ENCODE measurements around the gene ABCA7.
A peak's percentile ranks its signal among the peaks of the same experiment; 100 is the strongest.

ABCA7 gene

DNA sequence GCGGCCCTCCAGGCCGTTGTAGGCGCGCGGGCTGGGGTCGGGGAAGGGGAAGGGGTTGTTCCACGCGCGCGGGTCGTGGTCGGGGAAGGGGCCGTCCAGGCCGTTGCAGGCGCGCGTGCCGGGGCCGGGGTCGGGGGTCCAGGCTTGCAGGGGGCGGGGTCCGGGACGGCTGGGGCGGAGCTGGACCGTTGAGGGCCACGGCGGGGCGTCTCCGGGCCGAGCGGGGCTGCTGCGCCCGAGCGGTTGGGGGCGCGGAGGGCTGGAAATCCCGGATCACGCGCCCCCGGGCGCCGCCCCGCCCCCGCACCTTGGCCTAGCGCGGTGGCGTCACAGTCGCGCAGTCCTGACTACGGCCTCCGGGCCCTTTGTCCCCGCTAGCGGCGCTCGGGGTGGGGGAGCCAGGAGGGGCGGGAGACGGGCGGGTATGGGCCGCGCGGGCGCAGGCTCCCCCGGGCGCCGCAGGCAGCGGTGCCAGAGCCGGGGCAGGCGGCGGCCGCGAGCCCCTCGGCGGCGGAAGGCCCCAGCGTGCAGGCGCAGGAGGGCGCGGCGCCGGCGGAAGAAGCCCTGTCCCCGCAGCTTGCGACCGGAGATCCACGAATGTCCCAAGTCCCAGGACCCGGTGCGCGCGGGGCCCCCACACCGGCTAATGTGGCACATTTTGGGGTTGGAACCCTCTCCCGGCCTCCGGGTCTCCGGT is 64.6 kb downstream of the ABCA7 start:
- peak overlapping the region; percentile 61 for H3K4me3 ChIP-seq (ENCODE audit: low read depth, low read length)
- DNase-seq (ENCODE audit: low read depth, low spot score) = peak; percentile 59
- in situ Hi-C loops (cut with HindIII; ENCODE audit: low sequenced_read_pairs) = no loop called here
- TF ChIP-seq CTCF (IDR thresholded peaks at IDR 0.05; ENCODE audit: low read depth, low read length) = no peak

DNA sequence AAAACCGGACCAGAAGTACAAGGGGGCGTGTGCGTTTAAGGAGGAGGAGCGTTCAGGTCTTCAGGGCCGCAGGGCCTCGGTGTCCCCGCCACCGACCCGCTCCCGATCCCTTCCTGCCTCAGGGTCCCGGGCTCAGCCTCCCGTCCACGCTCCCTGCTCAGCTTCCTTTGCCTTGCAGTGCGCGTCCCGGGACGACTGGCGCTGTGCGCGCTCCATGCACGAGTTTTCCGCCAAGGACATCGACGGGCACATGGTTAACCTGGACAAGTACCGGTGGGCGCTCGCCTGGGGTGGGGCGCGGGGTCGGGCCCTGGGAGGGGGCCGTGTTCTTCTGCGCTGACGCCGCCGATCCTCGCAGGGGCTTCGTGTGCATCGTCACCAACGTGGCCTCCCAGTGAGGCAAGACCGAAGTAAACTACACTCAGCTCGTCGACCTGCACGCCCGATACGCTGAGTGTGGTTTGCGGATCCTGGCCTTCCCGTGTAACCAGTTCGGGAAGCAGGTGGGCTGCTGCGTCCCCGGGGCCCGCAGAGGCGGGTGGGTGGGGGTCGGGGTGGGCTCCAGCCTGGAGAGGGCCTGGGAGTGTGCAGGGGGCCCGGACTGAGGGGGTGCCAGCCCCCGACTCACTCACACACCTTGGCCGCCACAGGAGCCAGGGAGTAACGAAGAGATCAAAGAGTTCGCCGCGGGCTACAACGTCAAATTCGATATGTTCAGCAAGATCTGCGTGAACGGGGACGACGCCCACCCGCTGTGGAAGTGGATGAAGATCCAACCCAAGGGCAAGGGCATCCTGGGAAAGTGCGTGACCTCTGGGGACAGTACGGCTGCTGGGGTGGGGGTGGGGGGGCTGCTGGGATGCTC is 65.3 kb downstream of the ABCA7 start:
- H3K4me3 ChIP-seq (ENCODE audit: low read depth, low read length) = peak overlapping the region; percentile 61
- DNase-seq (ENCODE audit: low read depth, low spot score) = peak; percentile 50
- in situ Hi-C loops (cut with HindIII; ENCODE audit: low sequenced_read_pairs) = no loop called here
- TF ChIP-seq CTCF (IDR thresholded peaks at IDR 0.05; ENCODE audit: low read depth, low read length) = no peak

DNA sequence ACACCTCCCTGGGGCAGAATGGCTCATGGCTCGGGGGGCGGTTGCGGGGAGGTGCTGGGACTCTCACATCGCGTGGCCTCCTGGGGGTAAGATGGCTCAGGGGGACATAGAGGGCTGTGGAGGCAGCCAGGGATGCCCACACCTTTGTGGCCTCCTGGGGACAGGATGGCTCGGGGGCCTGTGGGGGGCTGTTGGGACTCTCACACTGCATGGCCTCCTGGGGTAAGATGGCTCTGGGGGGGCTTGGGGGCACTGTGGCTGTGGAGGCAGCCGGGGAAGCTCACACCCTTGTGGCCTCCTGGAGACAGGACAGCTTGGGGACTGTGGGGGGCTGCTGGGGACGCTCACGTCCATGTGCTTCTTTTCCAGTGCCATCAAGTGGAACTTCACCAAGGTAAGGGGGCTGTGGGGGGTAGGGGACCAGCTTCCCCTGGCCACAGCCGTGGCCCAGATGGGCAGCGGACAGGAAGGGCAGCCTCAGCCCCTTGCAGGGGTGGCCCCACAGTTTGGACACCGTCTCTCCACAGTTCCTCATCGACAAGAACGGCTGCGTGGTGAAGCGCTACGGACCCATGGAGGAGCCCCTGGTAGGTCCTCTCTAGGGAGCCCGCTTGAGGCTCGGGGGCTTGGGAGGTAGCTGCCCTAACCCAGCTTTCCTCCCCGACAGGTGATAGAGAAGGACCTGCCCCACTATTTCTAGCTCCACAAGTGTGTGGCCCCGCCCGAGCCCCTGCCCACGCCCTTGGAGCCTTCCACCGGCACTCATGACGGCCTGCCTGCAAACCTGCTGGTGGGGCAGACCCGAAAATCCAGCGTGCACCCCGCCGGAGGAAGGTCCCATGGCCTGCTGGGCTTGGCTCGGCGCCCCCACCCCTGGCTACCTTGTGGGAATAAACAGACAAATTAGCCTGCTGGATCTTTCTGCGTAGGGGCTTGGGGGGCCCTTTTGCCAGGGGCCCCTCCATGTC is 66.2 kb downstream of the ABCA7 start:
- TF ChIP-seq CTCF (IDR thresholded peaks at IDR 0.05; ENCODE audit: low read depth, low read length) = no peak
- H3K4me3 ChIP-seq (ENCODE audit: low read depth, low read length) = no peak overlapping the region
- in situ Hi-C loops (cut with HindIII; ENCODE audit: low sequenced_read_pairs) = no loop called here
- DNase-seq (ENCODE audit: low read depth, low spot score) = no peak

- no peak overlapping the region for H3K4me3 ChIP-seq (ENCODE audit: low read depth, low read length)
- no peak for DNase-seq (ENCODE audit: low read depth, low spot score)
- in situ Hi-C loops (cut with HindIII; ENCODE audit: low sequenced_read_pairs) = no loop called here
- TF ChIP-seq CTCF (IDR thresholded peaks at IDR 0.05; ENCODE audit: low read depth, low read length) = peak; percentile 40
Observed at GRCh38 chr19:1106841-1107660, 67.1 kb downstream of the ABCA7 start.

- no peak for DNase-seq (ENCODE audit: low read depth, low spot score)
- in situ Hi-C loops (cut with HindIII; ENCODE audit: low sequenced_read_pairs) = no loop called here
- no peak overlapping the region for H3K4me3 ChIP-seq (ENCODE audit: low read depth, low read length)
- no peak for TF ChIP-seq CTCF (IDR thresholded peaks at IDR 0.05; ENCODE audit: low read depth, low read length)
Observed at GRCh38 chr19:1107661-1108261, 67.9 kb downstream of the ABCA7 start.

Measured in astrocyte of the spinal cord (primary cell).